Sigmoid colon (tissue), 7 donors: ENCODE measurements around the gene MRPL55. TPM values are rescaled to one million over a fixed set of nuclear protein-coding genes. Genes with fewer than 3 reads are reported as not detected.

Source experiments
- DNase-seq: peaks from one replicate; pipeline ENCODE4 v3.0.0-alpha.2; 2019
- H3K27ac ChIP-seq, 4 donors: fragments of 200-600 bp; sonication (generic); one replicate each; pipeline ENCODE4 v1.5.1; 2016 to 2019; ENCODE audit warnings: mild to moderate bottlenecking in 1 of 4
- H3K27me3 ChIP-seq, 3 donors: fragments of 200-600 bp; sonication (generic); one replicate each; pipeline ENCODE4 v1.5.1; 2019; ENCODE audit warnings: mild to moderate bottlenecking in 1 of 3
- H3K36me3 ChIP-seq, 4 donors: fragments of 200-600 bp; sonication (generic); one replicate each; pipeline ENCODE4 v1.5.1; 2016 to 2019
- H3K4me1 ChIP-seq, 4 donors: fragments of 200-600 bp; sonication (generic); one replicate each; pipeline ENCODE4 v1.5.1; 2017 to 2019
- H3K4me3 ChIP-seq, 4 donors: fragments of 200-600 bp; sonication (generic); one replicate each; pipeline ENCODE4 v1.5.1; 2017 to 2019; ENCODE audit warnings: mild to moderate bottlenecking in 2 of 4, moderate library complexity in 1 of 4
- H3K9me3 ChIP-seq, 4 donors: fragments of 200-600 bp in 3 of 4; sonication (generic) in 3 of 4; one replicate each; pipeline versions ENCODE4 v1.5.1 to v1.6.1; 2013 to 2019
- EP300 ChIP-seq, 4 donors: sonication (generic); formaldehyde crosslinking; IDR thresholded peaks; one replicate each; pipeline ENCODE4 v1.6.1; 2017; ENCODE audit warnings: antibody characterized with exemption in 4 of 4
- POLR2A ChIP-seq, 2 donors: fragments of 450-650 bp; IDR thresholded peaks; one replicate each; pipeline ENCODE4 v1.6.1; 2016; ENCODE audit warnings: antibody characterized with exemption in 2 of 2, mild to moderate bottlenecking in 2 of 2, moderate library complexity in 2 of 2
- POLR2AphosphoS5 ChIP-seq, 4 donors: sonication (generic); formaldehyde crosslinking; IDR thresholded peaks; one replicate each; pipeline ENCODE4 v1.6.1; 2017; ENCODE audit warnings: antibody characterized with exemption in 4 of 4
- WGBS, 2 donors: extraction: QIAGEN DNeasy Blood & Tissue Kit; methylation state at CpG; one replicate each; pipeline ENCODE4 v1.1.7; 2013; 5-methylcytosine and 5-hydroxymethylcytosine counted together
- intact Hi-C: fragments of 100-400 bp; cut with DNase I; formaldehyde crosslinking; loops from one replicate; pipeline ENCODE4 v1.15.1; 2023
- polyA plus RNA-seq, 3 donors: library from polyadenylated mRNA; stranded (reverse); fragments of 200-250 nt; gene quantifications; one replicate each; pipeline ENCODE4 v1.2.3, GENCODE V29; 2013
- total RNA-seq, 4 donors: library from RNA; depleted of rRNA; stranded (reverse); fragments of >200 nt; gene quantifications; one replicate each; pipeline ENCODE4 v1.1.0, GENCODE V29; 2016
- TF ChIP-seq, protein P1 (sequence below), 4 experiments: fragments of 450-650 bp in 3 of 4; fragments of 200-600 bp in 1 of 4; IDR thresholded peaks; one replicate each; pipeline ENCODE4 v1.5.1; 2016 to 2019; ENCODE audit warnings: antibody characterized with exemption in 4 of 4, mild to moderate bottlenecking in 3 of 4, moderate library complexity in 2 of 4
- donor health status: healthy with polysubstance abuse.
- donor health status: Bipolar disorder and iron deficiency.
- donor health status: healthy.

MRPL55 gene
- total and polyA plus RNA-seq, 7 donors, result 53.5 to 90.6 (median 77.4) TPM

DNA sequence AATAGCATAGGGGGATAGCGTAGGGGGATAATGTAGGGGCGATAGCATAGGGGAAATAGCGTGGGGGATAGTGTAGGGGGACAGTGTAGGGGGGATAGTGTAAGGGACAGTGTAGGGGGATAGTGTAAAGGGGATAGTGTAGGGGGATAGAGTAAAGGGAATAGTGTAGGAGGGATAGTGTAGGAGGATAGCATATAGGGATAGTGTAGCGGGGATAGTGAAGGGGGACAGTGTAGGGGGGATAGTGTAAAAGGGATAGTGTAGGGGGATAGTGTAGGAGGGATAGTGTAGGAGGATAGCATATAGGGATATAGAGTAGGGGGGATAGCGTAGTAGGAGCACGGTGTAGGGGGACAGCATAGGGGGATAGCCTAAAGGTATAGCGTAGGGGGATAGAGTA, 40.7 kb downstream of the MRPL55 start:
- 80 to 82% methylated on average over 7 of the region's 7 CpGs for WGBS, 2 donors
- intact Hi-C loops, result no loop called here
- TF ChIP-seq EP300 (IDR thresholded peaks at IDR 0.05) (no peak), POLR2AphosphoS5 (IDR thresholded peaks at IDR 0.05) (no peak), POLR2A (IDR thresholded peaks at IDR 0.05) (no peak)
- TF ChIP-seq, protein P1, sequence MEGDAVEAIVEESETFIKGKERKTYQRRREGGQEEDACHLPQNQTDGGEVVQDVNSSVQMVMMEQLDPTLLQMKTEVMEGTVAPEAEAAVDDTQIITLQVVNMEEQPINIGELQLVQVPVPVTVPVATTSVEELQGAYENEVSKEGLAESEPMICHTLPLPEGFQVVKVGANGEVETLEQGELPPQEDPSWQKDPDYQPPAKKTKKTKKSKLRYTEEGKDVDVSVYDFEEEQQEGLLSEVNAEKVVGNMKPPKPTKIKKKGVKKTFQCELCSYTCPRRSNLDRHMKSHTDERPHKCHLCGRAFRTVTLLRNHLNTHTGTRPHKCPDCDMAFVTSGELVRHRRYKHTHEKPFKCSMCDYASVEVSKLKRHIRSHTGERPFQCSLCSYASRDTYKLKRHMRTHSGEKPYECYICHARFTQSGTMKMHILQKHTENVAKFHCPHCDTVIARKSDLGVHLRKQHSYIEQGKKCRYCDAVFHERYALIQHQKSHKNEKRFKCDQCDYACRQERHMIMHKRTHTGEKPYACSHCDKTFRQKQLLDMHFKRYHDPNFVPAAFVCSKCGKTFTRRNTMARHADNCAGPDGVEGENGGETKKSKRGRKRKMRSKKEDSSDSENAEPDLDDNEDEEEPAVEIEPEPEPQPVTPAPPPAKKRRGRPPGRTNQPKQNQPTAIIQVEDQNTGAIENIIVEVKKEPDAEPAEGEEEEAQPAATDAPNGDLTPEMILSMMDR (IDR thresholded peaks at IDR 0.05), result no peak
- H3K36me3 ChIP-seq, result no peaks in the 10 kb centered on the region
- H3K9me3 ChIP-seq, result no peaks in the 10 kb centered on the region
- no peak overlapping the region for H3K27ac ChIP-seq
- H3K4me1 ChIP-seq, result no peaks in the 10 kb centered on the region
- peaks cover 18 to 77% (median 51%) of the 10 kb centered on the region in 3 donors for H3K27me3 ChIP-seq
- no peak for DNase-seq
- H3K4me3 ChIP-seq, result no peak overlapping the region

DNA sequence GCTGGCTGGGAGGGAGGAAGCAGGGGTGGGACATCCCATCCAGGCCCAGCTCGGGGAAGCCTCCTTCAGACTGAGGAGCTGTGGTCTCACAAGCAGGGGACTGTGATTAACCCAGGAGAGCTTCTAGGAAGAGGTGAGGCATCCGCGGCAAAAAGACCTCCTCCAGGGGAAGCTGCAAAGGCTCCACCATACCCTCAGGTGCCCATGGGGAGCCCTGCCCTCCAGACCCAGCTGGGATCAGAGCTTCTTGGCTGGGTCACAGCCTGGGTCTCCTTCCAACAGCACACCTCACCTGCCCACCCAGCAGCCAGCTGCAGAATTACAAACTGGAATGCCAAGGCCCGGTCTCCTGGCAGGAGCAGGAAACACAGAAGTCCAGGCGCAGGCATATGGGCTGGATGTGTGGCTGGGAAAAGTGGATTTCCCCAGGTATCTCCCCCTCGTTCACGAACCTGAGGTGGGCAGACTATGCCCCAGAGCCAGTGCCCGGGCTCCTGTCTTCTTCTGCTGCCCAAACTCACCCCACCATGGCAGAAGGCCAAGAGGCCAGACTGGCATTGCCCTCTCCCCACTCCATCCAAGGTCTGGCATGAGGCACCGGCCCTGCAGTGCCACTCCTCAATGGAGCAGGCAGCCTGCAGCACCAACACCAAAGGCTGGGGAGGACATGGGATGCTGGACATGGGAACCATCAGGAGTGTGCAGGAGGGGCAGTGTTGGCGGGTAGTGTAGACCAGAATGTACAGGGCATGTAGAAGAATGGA, 42.0 kb downstream of the MRPL55 start:
- Histone ChIP-seq H3K27ac (no peak overlapping the region), H3K9me3 (no peaks in the 10 kb centered on the region), H3K27me3 (peaks cover 15 to 86% (median 64%) of the 10 kb centered on the region in 3 donors), H3K4me3 (no peak overlapping the region), H3K4me1 (no peaks in the 10 kb centered on the region), H3K36me3 (no peaks in the 10 kb centered on the region)
- DNase-seq, result no peak
- TF ChIP-seq POLR2AphosphoS5 (IDR thresholded peaks at IDR 0.05) (no peak), EP300 (IDR thresholded peaks at IDR 0.05) (no peak), POLR2A (IDR thresholded peaks at IDR 0.05) (no peak)
- TF ChIP-seq, protein P1 (IDR thresholded peaks at IDR 0.05), result no peak
- intact Hi-C loops, result no loop called here
- 51 to 62% methylated on average over 10 of the region's 10 CpGs for WGBS, 2 donors

DNA sequence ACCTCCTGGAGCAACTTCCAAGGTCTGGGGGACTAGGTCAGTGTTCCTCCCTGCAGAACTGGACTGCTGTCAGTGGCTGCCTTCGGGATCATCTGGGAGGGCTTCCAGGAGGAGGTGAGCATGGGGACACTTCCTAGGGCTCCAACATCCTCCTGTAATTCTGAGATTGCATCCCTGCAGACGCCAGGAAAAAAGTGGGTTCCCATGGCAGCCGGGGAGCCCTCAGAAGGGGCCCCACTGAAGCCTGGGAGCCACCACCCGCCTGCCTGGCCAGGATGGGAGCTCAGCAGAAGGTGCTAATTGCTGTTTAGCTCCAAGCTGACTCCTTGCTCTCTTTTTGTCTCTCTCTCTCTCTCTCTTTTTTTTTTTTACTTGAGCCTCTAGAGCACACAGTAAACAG, 42.7 kb downstream of the MRPL55 start:
- intact Hi-C loops, result no loop called here
- TF ChIP-seq, protein P1 (IDR thresholded peaks at IDR 0.05), result no peak
- no peak for TF ChIP-seq EP300 (IDR thresholded peaks at IDR 0.05)
- no peak for TF ChIP-seq POLR2A (IDR thresholded peaks at IDR 0.05)
- no peak for TF ChIP-seq POLR2AphosphoS5 (IDR thresholded peaks at IDR 0.05)
- Histone ChIP-seq H3K4me1 (no peaks in the 10 kb centered on the region), H3K27ac (no peak overlapping the region), H3K27me3 (peaks cover 15 to 89% (median 70%) of the 10 kb centered on the region in 3 donors), H3K36me3 (no peaks in the 10 kb centered on the region), H3K9me3 (no peaks in the 10 kb centered on the region), H3K4me3 (no peak overlapping the region)
- WGBS, 2 donors, result 35 to 48% methylated on average over 4 of the region's 4 CpGs
- peak; percentile 32 for DNase-seq

DNA sequence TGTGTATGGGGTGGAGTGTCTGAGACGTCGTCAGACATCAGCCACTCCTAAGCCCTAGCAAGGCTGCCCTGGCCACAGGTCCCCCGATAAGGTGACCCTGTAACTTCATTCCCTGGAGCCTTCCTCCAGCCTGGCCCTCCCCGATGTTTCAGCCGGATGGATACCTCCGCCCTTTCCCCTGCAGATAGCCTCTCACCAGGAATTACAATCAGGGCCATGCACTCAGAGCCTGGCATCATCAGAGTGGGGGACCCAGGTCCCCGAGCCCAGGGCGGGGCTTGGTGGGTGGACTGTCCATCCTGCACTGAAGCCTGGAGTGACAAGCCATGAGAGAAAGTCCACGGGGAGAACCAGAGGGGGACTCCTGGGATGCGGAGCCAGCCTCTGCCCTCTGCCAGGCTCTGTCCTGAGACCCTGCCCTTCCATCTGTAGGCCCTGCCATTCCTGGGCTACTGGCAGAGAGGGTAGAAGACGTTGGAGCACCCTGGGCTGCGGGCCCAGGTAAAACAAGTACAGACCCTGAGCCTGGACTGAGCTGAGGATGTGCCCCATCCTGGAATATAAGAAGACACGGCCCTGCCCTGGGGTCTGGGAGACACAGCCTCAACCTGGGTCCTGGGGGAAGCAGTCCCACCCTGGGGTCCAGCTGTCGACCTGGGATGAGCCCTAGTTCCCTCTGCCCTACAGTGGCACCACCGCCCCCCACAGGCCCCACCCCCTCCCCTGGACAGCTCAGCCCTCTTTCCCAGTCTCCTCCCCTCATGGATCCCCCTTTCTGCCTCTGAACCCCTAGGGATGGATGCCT, 43.4 kb downstream of the MRPL55 start:
- Histone ChIP-seq H3K4me1 (peaks cover 0 to 4% (median 1%) of the 10 kb centered on the region in 4 donors), H3K4me3 (no peak overlapping the region), H3K36me3 (no peaks in the 10 kb centered on the region), H3K27ac (no peak overlapping the region), H3K27me3 (peaks cover 15 to 89% (median 73%) of the 10 kb centered on the region in 3 donors), H3K9me3 (no peaks in the 10 kb centered on the region)
- intact Hi-C loops, result no loop called here
- WGBS, 2 donors, result 76 to 80% methylated on average over 15 of the region's 15 CpGs
- no peak for TF ChIP-seq EP300 (IDR thresholded peaks at IDR 0.05)
- TF ChIP-seq, protein P1 (IDR thresholded peaks at IDR 0.05), result no peak
- no peak for TF ChIP-seq POLR2AphosphoS5 (IDR thresholded peaks at IDR 0.05)
- TF ChIP-seq POLR2A (IDR thresholded peaks at IDR 0.05), result no peak
- peak; percentile 40 for DNase-seq
